HepG2 (cell line): ENCODE data around the gene CCDC33. TPM values are rescaled to one million over a fixed set of nuclear protein-coding genes. Genes with fewer than 3 reads are reported as not detected.

Source experiments
- ATAC-seq: fragments of 200-7000 bp; cut with Tn5 transposase; 3 replicates; pipeline ENCODE4 v1.9.1; 2020; ENCODE audit warnings: mild to moderate bottlenecking, moderate library complexity
- BruUV-seq: library from RNA; stranded (reverse); fragments of 400-500 nt; replicated peaks from 2 replicates; lab custom pipeline; 2021; lab: Mats Ljungman, UMichigan
- CTCF ChIA-PET: fragments of 300-600 bp; formaldehyde crosslinking; extraction: SDS; loops from one replicate; lab custom pipeline; 2021; ENCODE audit warnings: low total read pairs, inconsistent platforms, low intra/inter-chr PET ratio; lab: Yijun Ruan, JAX
- POLR2A ChIA-PET: fragments of 350-600 bp; sonication (Branson Sonifier 250); formaldehyde crosslinking; loops from one replicate; lab custom pipeline; 2020; ENCODE audit warnings: antibody characterized with exemption, inconsistent platforms; lab: Yijun Ruan, JAX
- DNase-seq: peaks from one replicate; pipeline ENCODE4 v3.0.0-alpha.2; 2015; ENCODE audit warnings: low spot score
- FAIRE-seq: peaks from 3 replicates; lab custom pipeline; 2011; peaks lifted over from hg19 to GRCh38; lab: Jason Lieb, UNC
- H2AFZ ChIP-seq: one replicate; pipeline ENCODE4 v1.6.1; 2011; ENCODE audit warnings: low read length, inconsistent platforms
- H3K27ac ChIP-seq: fragments of 300-600 bp; 3 replicates; pipeline ENCODE4 v1.8.0; 2011; ENCODE audit warnings: mixed run types, mild to moderate bottlenecking, mixed read lengths, low read length, inconsistent platforms; ENCODE audit not compliant: insufficient read depth; ENCODE audit errors: extremely low read length
- H3K27me3 ChIP-seq, 2 experiments: fragments of 200-600 bp in 1 of 2; 2 replicates in 1 of 2; 3 replicates in 1 of 2; pipeline versions ENCODE4 v1.6.0 to v1.8.0; 2011; ENCODE audit warnings: low read length in 2 of 2, mild to moderate bottlenecking in 2 of 2, moderate library complexity in 2 of 2, inconsistent platforms in 1 of 2; ENCODE audit not compliant: insufficient read depth in 2 of 2, control insufficient read depth in 1 of 2
- H3K36me3 ChIP-seq, 2 experiments: fragments of 200-600 bp in 1 of 2; replicated peaks in 1 of 2; 2 replicates in 1 of 2; 3 replicates in 1 of 2; pipeline versions ENCODE4 v1.5.1 to v1.8.0; 2011; ENCODE audit warnings: low read length in 2 of 2, inconsistent platforms in 1 of 2; ENCODE audit not compliant: insufficient read depth in 2 of 2, control insufficient read depth in 1 of 2
- H3K4me1 ChIP-seq: 2 replicates; pipeline ENCODE4 v1.5.1; 2012; ENCODE audit warnings: low read length, inconsistent platforms; ENCODE audit not compliant: insufficient read depth
- H3K4me2 ChIP-seq: 2 replicates; pipeline ENCODE4 v1.6.0; 2011; ENCODE audit warnings: low read depth, low read length, inconsistent platforms
- H3K4me3 ChIP-seq, 3 experiments: fragments of 200-600 bp in 1 of 3; sonication (generic), shearing (Covaris generic) in 1 of 3; replicated peaks in 1 of 3; 2 replicates each; pipeline ENCODE4 v1.5.1; 2011 to 2016; ENCODE audit warnings: low read length in 3 of 3, inconsistent platforms in 2 of 3, low read depth in 2 of 3, mild to moderate bottlenecking in 2 of 3, control low read depth in 1 of 3, mixed read lengths in 1 of 3; ENCODE audit not compliant: insufficient read depth in 1 of 3
- H3K79me2 ChIP-seq: one replicate; pipeline ENCODE4 v1.6.1; 2011; ENCODE audit warnings: low read length, inconsistent platforms; ENCODE audit not compliant: insufficient read depth
- H3K9ac ChIP-seq: 2 replicates; pipeline ENCODE4 v1.6.0; 2011; ENCODE audit warnings: mild to moderate bottlenecking, low read depth, low read length, inconsistent platforms; ENCODE audit not compliant: insufficient read depth
- H3K9me3 ChIP-seq: 2 replicates; pipeline ENCODE4 v1.5.1; 2012; ENCODE audit warnings: mild to moderate bottlenecking, low read length
- H4K20me1 ChIP-seq: 2 replicates; pipeline ENCODE4 v1.6.0; 2011; ENCODE audit warnings: inconsistent platforms, mild to moderate bottlenecking, low read length, moderate library complexity; ENCODE audit not compliant: insufficient read depth
- FOXP1 ChIP-seq, 2 experiments: fragments of 450-650 bp in 1 of 2; IDR thresholded peaks; 2 replicates each; pipeline ENCODE4 v1.6.1; 2017 to 2018; ENCODE audit warnings: antibody characterized with exemption in 1 of 2
- GABPA ChIP-seq, 2 experiments: IDR thresholded peaks; 2 replicates each; pipeline ENCODE4 v1.6.1; 2011 to 2016; ENCODE audit warnings: low read depth in 2 of 2, low read length in 1 of 2, missing biosample characterization in 1 of 2, missing genetic modification characterization in 1 of 2
- GMEB1 ChIP-seq: sonication (generic); formaldehyde crosslinking; IDR thresholded peaks from 2 replicates; pipeline ENCODE4 v1.5.1; 2020; ENCODE audit warnings: missing genetic modification reagents, mild to moderate bottlenecking, borderline replicate concordance
- GPN1 ChIP-seq: sonication (generic); formaldehyde crosslinking; IDR thresholded peaks from 2 replicates; pipeline ENCODE4 v1.5.1; 2020; ENCODE audit warnings: missing genetic modification reagents, borderline replicate concordance
- HBP1 ChIP-seq: IDR thresholded peaks from 2 replicates; pipeline ENCODE4 v1.6.1; 2016; ENCODE audit warnings: low read depth, control low read depth
- HINFP ChIP-seq: sonication (generic); formaldehyde crosslinking; IDR thresholded peaks from 2 replicates; pipeline ENCODE4 v1.4.0; 2020; ENCODE audit warnings: low read depth, mild to moderate bottlenecking, missing genetic modification reagents
- HMG20B ChIP-seq: conservative IDR thresholded peaks from 2 replicates; pipeline ENCODE4 v1.6.1; 2016; ENCODE audit warnings: missing genetic modification reagents, missing compliant biosample characterization
- NFE2L1 ChIP-seq: sonication (generic); formaldehyde crosslinking; IDR thresholded peaks from 2 replicates; pipeline ENCODE4 v1.4.0; 2020; ENCODE audit warnings: missing genetic modification reagents, mild to moderate bottlenecking, borderline replicate concordance
- POLR2AphosphoS5 ChIP-seq: IDR thresholded peaks from 2 replicates; pipeline ENCODE4 v1.6.1; 2012; ENCODE audit warnings: low read depth, low read length
- SALL1 ChIP-seq: sonication (generic); formaldehyde crosslinking; IDR thresholded peaks from 2 replicates; pipeline ENCODE4 v1.8.0; 2022; ENCODE audit warnings: mild to moderate bottlenecking, missing genetic modification reagents
- SIX4 ChIP-seq: sonication (generic); formaldehyde crosslinking; IDR thresholded peaks from 2 replicates; pipeline ENCODE4 v1.4.0; 2020; ENCODE audit warnings: missing genetic modification reagents
- SMYD3 ChIP-seq: sonication (generic); formaldehyde crosslinking; IDR thresholded peaks from 2 replicates; pipeline ENCODE4 v1.8.1; 2023; ENCODE audit warnings: mild to moderate bottlenecking, missing genetic modification reagents
- TOE1 ChIP-seq: sonication (generic); formaldehyde crosslinking; IDR thresholded peaks from 2 replicates; pipeline ENCODE4 v1.4.0; 2020; ENCODE audit warnings: mild to moderate bottlenecking, missing genetic modification reagents
- ZNF557 ChIP-seq: sonication (generic); formaldehyde crosslinking; IDR thresholded peaks from 2 replicates; pipeline ENCODE4 v1.4.0; 2020; ENCODE audit warnings: missing genetic modification reagents
- ZNF775 ChIP-seq: sonication (generic); formaldehyde crosslinking; IDR thresholded peaks from 2 replicates; pipeline ENCODE4 v1.4.0; 2020; ENCODE audit warnings: missing genetic modification reagents, mild to moderate bottlenecking, moderate library complexity, borderline replicate concordance
- ZSCAN12 ChIP-seq: sonication (generic); formaldehyde crosslinking; IDR thresholded peaks from 2 replicates; pipeline ENCODE4 v1.9.0; 2021; ENCODE audit warnings: mild to moderate bottlenecking, missing genetic modification reagents
- ZSCAN31 ChIP-seq: sonication (generic); formaldehyde crosslinking; IDR thresholded peaks from 2 replicates; pipeline ENCODE4 v1.5.0; 2020; ENCODE audit warnings: low read depth, mild to moderate bottlenecking, missing genetic modification reagents
- ZSCAN5A ChIP-seq: sonication (generic); formaldehyde crosslinking; IDR thresholded peaks from 2 replicates; pipeline ENCODE4 v1.8.0; 2022; ENCODE audit warnings: mild to moderate bottlenecking, missing genetic modification reagents, borderline replicate concordance
- ZZZ3 ChIP-seq: sonication (generic); formaldehyde crosslinking; IDR thresholded peaks from 2 replicates; pipeline ENCODE4 v1.4.0; 2020; ENCODE audit warnings: missing genetic modification reagents, mild to moderate bottlenecking, borderline replicate concordance
- WGBS: methylation state at CpG from one replicate; pipeline ENCODE4 v1.1.6; 2017; ENCODE audit warnings: low lambda C conversion rate; 5-methylcytosine and 5-hydroxymethylcytosine counted together
- in situ Hi-C: cut with HindIII; loops from 2 replicates; pipeline ENCODE4 v1.10.0; 2017; ENCODE audit warnings: low pct_unique_long_range_greater_than_20kb; ENCODE audit not compliant: extremely low pct_ligation_motif_present
- intact Hi-C: fragments of 100-400 bp; cut with micrococcal nuclease; formaldehyde crosslinking; loops from one replicate; pipeline ENCODE4 v1.10.0; 2022; ENCODE audit not compliant: unreplicated experiment
- polyA plus RNA-seq, 8 experiments: library from polyadenylated mRNA; depleted of rRNA in 3 of 8; stranded (reverse) in 7 of 8; unstranded in 1 of 8; fragments of >200 nt; fragmentation: Illumina TruSeq in 4 of 8; extraction: Trizol in 4 of 8; gene quantifications; 2 replicates each; pipeline versions ENCODE4 v1.2.1 to v1.2.3, GENCODE V29; 2011 to 2016; ENCODE audit warnings: low read depth in 4 of 8, missing spikeins in 1 of 8, mixed read lengths in 1 of 8; ENCODE audit not compliant: insufficient read depth in 1 of 8
- total RNA-seq, 5 experiments: library from RNA; depleted of rRNA; stranded (reverse); fragments of >200 nt; fragmentation: Illumina TruSeq; extraction: Trizol; gene quantifications; 2 replicates each; pipeline ENCODE4 v1.2.3, GENCODE V29; 2016; ENCODE audit warnings: low read depth in 1 of 5

The CCDC33 gene
- total and polyA plus RNA-seq, 2 of the 13 experiments (the other 11 are each of a cell fraction or from before 2014, with no cell fraction given) = 0.30 TPM; not detected in 1

GRCh38 chr15:74233851-74234597, 2.1 kb upstream of the CCDC33 start:
- ATAC-seq (no peak), FAIRE-seq (no peak), DNase-seq (no peak)
- Histone ChIP-seq H3K4me1 (peaks cover 7% of the 10 kb centered on the region; the same call in 1 of the 2 replicates), H3K27me3 (peaks cover 1 to 25% of the 10 kb centered on the region in 2 experiments; a peak in 4 of 5 replicates), H3K9me3 (no peaks in the 10 kb centered on the region), H3K79me2 (no peaks in the 10 kb centered on the region), H3K36me3 (no peaks in the 10 kb centered on the region), H3K4me3 (no peak overlapping the region), H3K4me2 (no peak overlapping the region), H3K9ac (no peak overlapping the region), H3K27ac (no peak overlapping the region), H2AFZ (no peak overlapping the region), H4K20me1 (no peaks in the 10 kb centered on the region)
- in situ Hi-C loops = no loop called here
- WGBS = 57% methylated on average over 1 of the region's 3 CpGs
- BruUV-seq = no TSS peak
- ChIA-PET POLR2A (no interaction called here), CTCF (no interaction called here)
- intact Hi-C loops = no loop called here
- TF ChIP-seq HINFP (CRISPR knock-in tag) (no peak), ZZZ3 (CRISPR knock-in tag) (no peak), HBP1 (no peak), HMG20B (CRISPR knock-in tag) (no peak), GPN1 (CRISPR knock-in tag) (no peak), POLR2AphosphoS5 (no peak), ZNF775 (CRISPR knock-in tag) (no peak), ZNF557 (CRISPR knock-in tag) (no peak), ZSCAN5A (CRISPR knock-in tag) (no peak), GMEB1 (CRISPR knock-in tag) (no peak), SMYD3 (CRISPR knock-in tag) (no peak), ZSCAN31 (no peak), SIX4 (no peak), NFE2L1 (CRISPR knock-in tag) (no peak), GABPA (IDR thresholded peaks at IDR 0.05; ENCODE audit: low read depth, low read length) (no peak), GABPA (CRISPR knock-in tag; IDR thresholded peaks at IDR 0.05; ENCODE audit: low read depth) (no peak), TOE1 (CRISPR knock-in tag) (no peak), ZSCAN12 (CRISPR knock-in tag) (no peak), FOXP1 (IDR thresholded peaks at IDR 0.05) (no peak), FOXP1 (CRISPR knock-in tag; IDR thresholded peaks at IDR 0.05) (no peak), SALL1 (CRISPR knock-in tag) (no peak)
